Measurements from ENCODE around the gene POLD2. TPM values are rescaled to one million over a fixed set of nuclear protein-coding genes. Genes with fewer than 3 reads are reported as not detected.
"Not testable (repeated sequence)": the region's sequence is repeated elsewhere in the genome, so short reads cannot be mapped to it uniquely, and the experiment has no call there.

The POLD2 gene
- total RNA-seq, 4 donors from 2014 or later: 50.8 to 69.0 (median 58.7) TPM

DNA sequence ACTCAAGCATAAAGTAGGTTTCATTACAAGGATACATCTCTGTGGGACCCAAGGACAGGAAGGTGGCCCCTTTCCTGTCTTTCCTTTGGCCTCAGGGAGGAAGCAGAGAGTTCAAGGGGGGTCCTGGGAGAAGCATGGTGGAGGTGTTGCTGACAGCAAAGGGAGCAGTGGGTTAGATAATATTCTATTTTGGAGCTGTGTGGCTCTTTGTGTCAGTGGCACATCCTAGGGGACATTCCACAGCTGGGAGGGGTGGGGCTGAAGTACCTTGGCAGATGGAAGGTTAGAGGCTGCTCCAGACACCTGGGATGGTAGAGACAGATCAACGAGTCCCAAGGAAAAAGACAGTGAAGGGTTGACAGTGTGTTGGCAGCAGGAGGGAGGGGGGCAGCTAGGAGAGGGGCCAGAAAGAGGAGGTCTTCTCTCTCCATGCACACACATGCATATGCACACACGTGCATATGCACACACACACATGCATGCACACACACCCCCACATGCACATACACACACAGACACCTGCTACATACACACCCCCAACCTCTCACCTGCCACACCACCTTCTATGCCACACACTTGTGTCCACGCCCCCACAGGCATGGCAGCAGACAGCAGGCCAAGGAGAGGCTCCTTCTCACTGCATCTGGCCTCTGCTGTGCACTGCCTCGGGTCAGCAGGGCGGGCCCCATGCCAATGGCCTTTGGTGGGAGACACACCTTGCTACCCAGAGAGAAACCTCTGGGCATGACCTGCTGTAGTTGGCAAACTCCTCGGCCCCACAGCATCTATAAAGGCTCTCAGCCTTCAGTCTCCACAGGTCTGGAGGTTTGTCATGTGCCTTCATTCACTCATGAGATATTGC, 5.6 kb upstream of the POLD2 start:
- H3K4me3 ChIP-seq (ENCODE audit: low read depth, poor library complexity, severe bottlenecking): no peak overlapping the region
- no peak for DNase-seq (ENCODE audit: low spot score in 2 of 2)
- intact Hi-C loops (cut with DNase I; ENCODE audit: low total_unique reads): no loop called here
- no peak for TF ChIP-seq POLR2A (IDR thresholded peaks at IDR 0.05)
- TF ChIP-seq, protein P1, sequence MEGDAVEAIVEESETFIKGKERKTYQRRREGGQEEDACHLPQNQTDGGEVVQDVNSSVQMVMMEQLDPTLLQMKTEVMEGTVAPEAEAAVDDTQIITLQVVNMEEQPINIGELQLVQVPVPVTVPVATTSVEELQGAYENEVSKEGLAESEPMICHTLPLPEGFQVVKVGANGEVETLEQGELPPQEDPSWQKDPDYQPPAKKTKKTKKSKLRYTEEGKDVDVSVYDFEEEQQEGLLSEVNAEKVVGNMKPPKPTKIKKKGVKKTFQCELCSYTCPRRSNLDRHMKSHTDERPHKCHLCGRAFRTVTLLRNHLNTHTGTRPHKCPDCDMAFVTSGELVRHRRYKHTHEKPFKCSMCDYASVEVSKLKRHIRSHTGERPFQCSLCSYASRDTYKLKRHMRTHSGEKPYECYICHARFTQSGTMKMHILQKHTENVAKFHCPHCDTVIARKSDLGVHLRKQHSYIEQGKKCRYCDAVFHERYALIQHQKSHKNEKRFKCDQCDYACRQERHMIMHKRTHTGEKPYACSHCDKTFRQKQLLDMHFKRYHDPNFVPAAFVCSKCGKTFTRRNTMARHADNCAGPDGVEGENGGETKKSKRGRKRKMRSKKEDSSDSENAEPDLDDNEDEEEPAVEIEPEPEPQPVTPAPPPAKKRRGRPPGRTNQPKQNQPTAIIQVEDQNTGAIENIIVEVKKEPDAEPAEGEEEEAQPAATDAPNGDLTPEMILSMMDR (IDR thresholded peaks at IDR 0.05): no peak
- 66 to 82% methylated on average over 6 of the region's 6 CpGs for WGBS, 2 donors

DNA sequence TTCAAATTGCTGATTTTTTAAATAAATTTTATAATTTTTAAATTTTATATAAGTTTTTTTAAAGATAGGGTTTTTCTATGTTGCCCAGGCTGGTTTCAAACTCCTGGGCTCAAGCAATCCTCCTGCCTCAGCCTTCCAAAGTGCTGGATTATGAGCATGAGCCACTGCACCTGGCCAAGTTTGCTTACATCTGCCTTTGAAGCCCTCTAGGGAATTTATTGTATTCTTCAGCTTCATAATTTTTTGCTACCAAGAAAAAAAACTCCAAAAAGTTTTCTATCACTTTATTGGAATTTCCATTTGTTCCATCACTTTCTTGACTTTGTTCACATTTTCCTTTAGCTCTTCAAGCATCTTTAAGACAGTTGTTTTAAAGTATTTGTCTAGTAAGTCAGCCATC, 3.8 kb upstream of the POLD2 start:
- intact Hi-C loops (cut with DNase I; ENCODE audit: low total_unique reads): no loop called here
- TF ChIP-seq, protein P1 (IDR thresholded peaks at IDR 0.05): no peak
- no peak for TF ChIP-seq POLR2A (IDR thresholded peaks at IDR 0.05)
- no peak overlapping the region for H3K4me3 ChIP-seq (ENCODE audit: low read depth, poor library complexity, severe bottlenecking)
- no peak for DNase-seq (ENCODE audit: low spot score in 2 of 2)

DNA sequence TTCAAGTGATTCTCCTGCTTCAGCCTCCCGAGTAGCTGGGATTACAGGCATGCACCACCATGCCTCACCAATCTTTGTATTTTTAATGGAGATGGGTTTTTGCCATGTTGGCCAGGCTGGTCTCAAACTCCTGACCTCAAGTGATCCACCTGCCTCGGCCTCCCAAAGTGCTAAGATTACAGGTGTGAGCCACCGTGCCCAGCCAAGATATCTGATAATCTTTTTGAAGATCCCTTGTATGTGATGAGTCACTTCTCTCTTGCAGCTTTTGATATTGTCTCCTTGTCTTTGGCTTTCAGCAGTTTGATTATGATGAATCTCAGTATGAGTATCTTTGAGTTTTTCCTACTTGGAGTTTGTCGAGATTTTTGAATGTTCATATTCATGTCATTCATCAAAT, 3.2 kb upstream of the POLD2 start:
- WGBS, 2 donors: 81 to 88% methylated on average over 4 of the region's 4 CpGs
- DNase-seq (ENCODE audit: low spot score in 2 of 2); H3K4me3 ChIP-seq (ENCODE audit: low read depth, poor library complexity, severe bottlenecking); intact Hi-C loops (cut with DNase I; ENCODE audit: low total_unique reads): not testable (repeated sequence)

DNA sequence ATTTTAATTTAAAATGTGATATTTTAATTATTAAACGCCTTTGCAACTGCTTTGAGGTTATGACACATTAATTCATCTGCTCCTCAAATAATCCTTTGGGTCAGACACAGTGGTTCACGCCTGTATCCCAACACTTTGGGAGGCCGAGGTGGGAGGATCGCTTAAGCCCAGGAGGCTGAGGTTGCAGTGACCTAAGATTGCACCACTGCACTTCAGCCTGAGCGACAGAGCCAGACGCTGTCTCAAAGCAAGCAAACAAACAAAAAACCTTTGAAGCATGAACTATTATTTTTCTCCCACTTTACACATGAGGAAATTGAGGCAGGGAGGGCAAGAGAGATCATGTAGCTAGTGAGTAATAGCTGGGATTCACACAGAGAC, 1.5 kb upstream of the POLD2 start:
- no peak for TF ChIP-seq POLR2A (IDR thresholded peaks at IDR 0.05)
- TF ChIP-seq, protein P1 (IDR thresholded peaks at IDR 0.05): no peak
- no peak for DNase-seq (ENCODE audit: low spot score in 2 of 2)
- H3K4me3 ChIP-seq (ENCODE audit: low read depth, poor library complexity, severe bottlenecking): no peak overlapping the region
- intact Hi-C loops (cut with DNase I; ENCODE audit: low total_unique reads): no loop called here
- 95 to 98% methylated on average over 6 of the region's 6 CpGs for WGBS, 2 donors

DNA sequence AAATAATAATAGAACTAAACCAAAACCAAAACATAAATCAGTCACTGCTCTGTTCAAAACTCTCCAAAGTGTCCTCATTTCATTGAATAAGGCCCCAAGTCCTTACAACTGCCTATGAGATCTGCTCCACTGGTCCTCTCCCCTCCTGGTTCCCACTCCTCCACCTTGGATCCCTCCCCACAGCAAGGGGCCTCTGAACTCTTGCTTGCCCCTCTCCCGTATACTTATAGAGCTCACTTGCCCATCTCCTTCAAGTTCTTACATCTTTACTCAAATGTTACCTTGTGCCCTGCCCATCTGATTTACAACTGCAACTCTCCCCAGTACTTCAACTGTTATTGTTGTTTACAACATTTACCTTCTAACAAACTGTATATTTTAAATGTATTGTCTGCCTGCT, 819 bp downstream of the POLD2 start:
- intact Hi-C loops (cut with DNase I; ENCODE audit: low total_unique reads): no loop called here
- 56 to 57% methylated on average over 1 of the region's 1 CpG for WGBS, 2 donors
- no peak for DNase-seq (ENCODE audit: low spot score in 2 of 2)
- H3K4me3 ChIP-seq (ENCODE audit: low read depth, poor library complexity, severe bottlenecking): no peak overlapping the region
- TF ChIP-seq, protein P1 (IDR thresholded peaks at IDR 0.05): no peak
- TF ChIP-seq POLR2A (IDR thresholded peaks at IDR 0.05): no peak

DNA sequence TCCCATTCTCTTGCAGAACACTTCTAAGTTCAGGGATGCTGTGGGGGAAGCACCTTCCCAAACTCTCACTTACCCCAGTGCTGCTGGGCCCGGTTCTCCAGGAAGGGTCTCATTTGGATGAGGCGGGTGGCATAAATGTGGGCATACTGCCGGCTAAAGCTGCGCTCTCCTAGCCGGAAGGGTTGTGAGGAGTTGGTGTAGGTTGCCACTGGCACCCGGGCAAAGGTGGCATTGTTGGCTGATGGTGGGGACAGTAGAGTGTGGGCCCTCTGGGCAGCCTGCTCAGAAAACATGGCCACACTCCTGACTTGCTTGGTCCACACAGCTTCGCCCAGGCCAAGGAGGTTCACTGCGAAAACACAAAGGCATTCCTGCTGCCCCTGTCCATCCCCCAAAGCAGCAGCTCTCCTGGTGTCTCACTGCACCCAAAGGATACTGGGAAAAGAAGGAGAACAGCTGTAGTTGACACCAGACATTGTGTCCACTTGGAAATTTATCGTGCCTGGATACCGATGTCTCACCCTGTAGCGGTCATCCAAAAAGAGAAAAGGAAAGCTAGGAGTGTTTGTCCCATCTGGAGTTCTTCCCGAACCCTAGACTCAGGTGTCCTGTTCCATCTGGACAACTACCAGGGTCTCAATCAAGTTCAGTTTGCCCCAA, 1.5 kb downstream of the POLD2 start:
- WGBS, 2 donors: 87 to 92% methylated on average over 12 of the region's 12 CpGs
- no peak for TF ChIP-seq POLR2A (IDR thresholded peaks at IDR 0.05)
- TF ChIP-seq, protein P1 (IDR thresholded peaks at IDR 0.05): no peak
- no peak overlapping the region for H3K4me3 ChIP-seq (ENCODE audit: low read depth, poor library complexity, severe bottlenecking)
- no peak for DNase-seq (ENCODE audit: low spot score in 2 of 2)
- intact Hi-C loops (cut with DNase I; ENCODE audit: low total_unique reads): no loop called here
